AG09309 (cell line): ENCODE measurements around the gene KCNIP1.

ENCODE experiments used
- DNase-seq: peaks from one replicate; pipeline ENCODE4 v3.0.0-alpha.2; 2010; ENCODE audit warnings: low read depth
- H3K4me3 ChIP-seq: 2 replicates; pipeline ENCODE4 v1.5.1; 2011; ENCODE audit warnings: mild to moderate bottlenecking, low read depth, low read length, moderate library complexity; ENCODE audit not compliant: control insufficient read depth
- CTCF ChIP-seq: IDR thresholded peaks from 2 replicates; pipeline ENCODE4 v1.5.1; 2011; ENCODE audit warnings: mild to moderate bottlenecking, low read depth, low read length, inconsistent platforms; ENCODE audit not compliant: insufficient read depth, control insufficient read depth; ENCODE audit errors: missing control alignments

Gene KCNIP1

GRCh38 chr5:170573114-170573513 lies 69.3 kb downstream of the KCNIP1 start:
- TF ChIP-seq CTCF, result no peak
- no peak overlapping the region for H3K4me3 ChIP-seq
- no peak for DNase-seq

DNA sequence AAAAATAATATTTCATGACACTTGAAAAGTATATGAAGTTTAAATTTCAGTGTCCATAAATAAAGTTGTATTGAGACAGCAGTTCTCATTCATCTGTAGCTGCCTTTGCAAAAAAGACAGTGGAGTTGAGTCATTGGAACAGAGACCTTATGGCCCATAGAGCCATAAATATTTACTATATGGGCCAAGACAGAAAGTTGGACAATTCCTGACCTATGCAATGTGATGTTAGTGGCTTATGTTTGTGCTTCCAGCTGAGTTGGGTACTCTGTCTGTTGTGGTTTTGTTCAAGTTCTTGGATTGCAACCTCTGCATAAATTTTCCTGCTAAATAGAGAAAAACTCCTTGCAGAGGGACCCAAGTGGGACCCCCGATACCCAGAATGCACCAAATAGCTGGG lies 69.8 kb downstream of the KCNIP1 start:
- H3K4me3 ChIP-seq, result no peak overlapping the region
- no peak for TF ChIP-seq CTCF
- no peak for DNase-seq

GRCh38 chr5:170576602-170577535 lies 73.0 kb downstream of the KCNIP1 start:
- DNase-seq, result no peak
- no peak overlapping the region for H3K4me3 ChIP-seq
- no peak for TF ChIP-seq CTCF

- DNase-seq, result no peak
- no peak overlapping the region for H3K4me3 ChIP-seq
- TF ChIP-seq CTCF, result no peak
These were observed 75.8 kb downstream of the KCNIP1 start for GRCh38 chr5:170579601-170580000.

DNA sequence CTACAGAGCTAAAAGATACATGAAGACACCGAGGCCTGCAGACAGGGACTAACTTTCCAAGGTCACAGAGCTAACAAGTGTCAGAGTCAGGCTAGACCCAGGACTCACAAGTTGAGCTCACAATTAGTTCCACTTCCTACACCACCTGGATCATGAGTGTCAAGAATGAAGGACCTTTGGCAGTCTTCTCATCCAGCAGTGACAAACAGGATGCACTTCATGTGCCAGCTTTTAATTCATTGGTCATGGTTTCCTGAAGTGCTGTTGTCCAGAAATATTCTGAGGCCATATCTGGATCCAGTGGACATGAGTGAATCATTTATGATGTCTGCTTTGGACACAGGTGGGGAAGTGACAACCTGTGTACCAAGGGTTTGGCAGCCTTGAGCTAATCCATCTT lies 77.4 kb downstream of the KCNIP1 start:
- H3K4me3 ChIP-seq, result no peak overlapping the region
- no peak for TF ChIP-seq CTCF
- DNase-seq, result no peak

- no peak for DNase-seq
- no peak for TF ChIP-seq CTCF
- no peak overlapping the region for H3K4me3 ChIP-seq
These were observed 79.0 kb downstream of the KCNIP1 start for GRCh38 chr5:170582644-170583330.
